ENCODE results near the gene TSEN54. TPM values are rescaled to one million over a fixed set of nuclear protein-coding genes. Genes with fewer than 3 reads are reported as not detected.

Gene TSEN54
- total and polyA plus RNA-seq, 2 experiments from 2014 or later, result 45.9 to 62.5 TPM

DNA sequence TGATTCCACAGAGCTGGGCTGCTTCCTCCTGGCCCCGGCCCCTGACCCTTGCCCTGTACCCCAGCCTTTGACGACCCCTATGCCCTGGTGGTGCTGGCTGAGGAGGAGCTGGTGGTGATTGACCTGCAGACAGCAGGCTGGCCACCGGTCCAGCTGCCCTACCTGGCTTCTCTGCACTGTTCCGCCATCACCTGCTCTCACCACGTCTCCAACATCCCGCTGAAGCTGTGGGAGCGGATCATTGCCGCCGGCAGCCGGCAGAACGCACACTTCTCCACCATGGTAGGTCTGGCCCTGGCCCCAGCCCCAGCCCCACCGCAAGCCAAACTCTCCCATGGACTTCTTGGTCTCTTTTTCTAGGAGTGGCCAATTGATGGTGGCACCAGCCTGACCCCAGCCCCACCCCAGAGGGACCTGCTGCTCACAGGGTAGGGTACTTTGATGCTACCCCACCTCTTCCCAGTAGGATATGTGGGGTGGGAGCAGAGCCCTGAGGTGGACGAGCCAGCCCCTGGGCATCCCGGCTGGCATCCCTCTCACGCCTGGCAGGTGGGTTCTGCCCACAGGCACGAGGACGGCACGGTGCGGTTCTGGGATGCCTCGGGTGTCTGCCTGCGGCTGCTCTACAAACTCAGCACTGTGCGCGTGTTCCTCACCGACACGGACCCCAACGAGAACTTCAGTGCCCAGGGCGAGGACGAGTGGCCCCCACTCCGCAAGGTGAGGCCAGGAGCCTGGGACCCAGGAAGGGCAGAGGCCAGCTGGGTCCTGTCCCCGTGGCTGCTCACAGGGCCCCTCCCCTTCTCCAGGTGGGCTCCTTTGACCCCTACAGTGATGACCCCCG, 52.3 kb downstream of the TSEN54 start (continued):
- TF ChIP-seq, protein P1, sequence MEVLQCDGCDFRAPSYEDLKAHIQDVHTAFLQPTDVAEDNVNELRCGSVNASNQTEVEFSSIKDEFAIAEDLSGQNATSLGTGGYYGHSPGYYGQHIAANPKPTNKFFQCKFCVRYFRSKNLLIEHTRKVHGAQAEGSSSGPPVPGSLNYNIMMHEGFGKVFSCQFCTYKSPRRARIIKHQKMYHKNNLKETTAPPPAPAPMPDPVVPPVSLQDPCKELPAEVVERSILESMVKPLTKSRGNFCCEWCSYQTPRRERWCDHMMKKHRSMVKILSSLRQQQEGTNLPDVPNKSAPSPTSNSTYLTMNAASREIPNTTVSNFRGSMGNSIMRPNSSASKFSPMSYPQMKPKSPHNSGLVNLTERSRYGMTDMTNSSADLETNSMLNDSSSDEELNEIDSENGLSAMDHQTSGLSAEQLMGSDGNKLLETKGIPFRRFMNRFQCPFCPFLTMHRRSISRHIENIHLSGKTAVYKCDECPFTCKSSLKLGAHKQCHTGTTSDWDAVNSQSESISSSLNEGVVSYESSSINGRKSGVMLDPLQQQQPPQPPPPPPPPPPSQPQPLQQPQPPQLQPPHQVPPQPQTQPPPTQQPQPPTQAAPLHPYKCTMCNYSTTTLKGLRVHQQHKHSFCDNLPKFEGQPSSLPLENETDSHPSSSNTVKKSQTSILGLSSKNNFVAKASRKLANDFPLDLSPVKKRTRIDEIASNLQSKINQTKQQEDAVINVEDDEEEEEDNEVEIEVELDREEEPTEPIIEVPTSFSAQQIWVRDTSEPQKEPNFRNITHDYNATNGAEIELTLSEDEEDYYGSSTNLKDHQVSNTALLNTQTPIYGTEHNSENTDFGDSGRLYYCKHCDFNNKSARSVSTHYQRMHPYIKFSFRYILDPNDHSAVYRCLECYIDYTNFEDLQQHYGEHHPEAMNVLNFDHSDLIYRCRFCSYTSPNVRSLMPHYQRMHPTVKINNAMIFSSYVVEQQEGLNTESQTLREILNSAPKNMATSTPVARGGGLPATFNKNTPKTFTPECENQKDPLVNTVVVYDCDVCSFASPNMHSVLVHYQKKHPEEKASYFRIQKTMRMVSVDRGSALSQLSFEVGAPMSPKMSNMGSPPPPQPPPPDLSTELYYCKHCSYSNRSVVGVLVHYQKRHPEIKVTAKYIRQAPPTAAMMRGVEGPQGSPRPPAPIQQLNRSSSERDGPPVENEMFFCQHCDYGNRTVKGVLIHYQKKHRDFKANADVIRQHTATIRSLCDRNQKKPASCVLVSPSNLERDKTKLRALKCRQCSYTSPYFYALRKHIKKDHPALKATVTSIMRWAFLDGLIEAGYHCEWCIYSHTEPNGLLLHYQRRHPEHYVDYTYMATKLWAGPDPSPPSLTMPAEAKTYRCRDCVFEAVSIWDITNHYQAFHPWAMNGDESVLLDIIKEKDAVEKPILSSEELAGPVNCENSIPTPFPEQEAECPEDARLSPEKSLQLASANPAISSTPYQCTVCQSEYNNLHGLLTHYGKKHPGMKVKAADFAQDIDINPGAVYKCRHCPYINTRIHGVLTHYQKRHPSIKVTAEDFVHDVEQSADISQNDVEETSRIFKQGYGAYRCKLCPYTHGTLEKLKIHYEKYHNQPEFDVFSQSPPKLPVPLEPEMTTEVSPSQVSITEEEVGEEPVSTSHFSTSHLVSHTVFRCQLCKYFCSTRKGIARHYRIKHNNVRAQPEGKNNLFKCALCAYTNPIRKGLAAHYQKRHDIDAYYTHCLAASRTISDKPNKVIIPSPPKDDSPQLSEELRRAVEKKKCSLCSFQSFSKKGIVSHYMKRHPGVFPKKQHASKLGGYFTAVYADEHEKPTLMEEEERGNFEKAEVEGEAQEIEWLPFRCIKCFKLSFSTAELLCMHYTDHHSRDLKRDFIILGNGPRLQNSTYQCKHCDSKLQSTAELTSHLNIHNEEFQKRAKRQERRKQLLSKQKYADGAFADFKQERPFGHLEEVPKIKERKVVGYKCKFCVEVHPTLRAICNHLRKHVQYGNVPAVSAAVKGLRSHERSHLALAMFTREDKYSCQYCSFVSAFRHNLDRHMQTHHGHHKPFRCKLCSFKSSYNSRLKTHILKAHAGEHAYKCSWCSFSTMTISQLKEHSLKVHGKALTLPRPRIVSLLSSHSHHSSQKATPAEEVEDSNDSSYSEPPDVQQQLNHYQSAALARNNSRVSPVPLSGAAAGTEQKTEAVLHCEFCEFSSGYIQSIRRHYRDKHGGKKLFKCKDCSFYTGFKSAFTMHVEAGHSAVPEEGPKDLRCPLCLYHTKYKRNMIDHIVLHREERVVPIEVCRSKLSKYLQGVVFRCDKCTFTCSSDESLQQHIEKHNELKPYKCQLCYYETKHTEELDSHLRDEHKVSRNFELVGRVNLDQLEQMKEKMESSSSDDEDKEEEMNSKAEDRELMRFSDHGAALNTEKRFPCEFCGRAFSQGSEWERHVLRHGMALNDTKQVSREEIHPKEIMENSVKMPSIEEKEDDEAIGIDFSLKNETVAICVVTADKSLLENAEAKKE (CRISPR knock-in tag; IDR thresholded peaks at IDR 0.05), result no peak
- TF ChIP-seq NANOG (IDR thresholded peaks at IDR 0.05; ENCODE audit: borderline replicate concordance), result no peak
- no peak for TF ChIP-seq EZH2 (IDR thresholded peaks at IDR 0.05; ENCODE audit: low read depth, unreplicated experiment)
- no peak for TF ChIP-seq CREB1 (CRISPR knock-in tag; IDR thresholded peaks at IDR 0.05; ENCODE audit: low read depth)
- TF ChIP-seq, protein P2, sequence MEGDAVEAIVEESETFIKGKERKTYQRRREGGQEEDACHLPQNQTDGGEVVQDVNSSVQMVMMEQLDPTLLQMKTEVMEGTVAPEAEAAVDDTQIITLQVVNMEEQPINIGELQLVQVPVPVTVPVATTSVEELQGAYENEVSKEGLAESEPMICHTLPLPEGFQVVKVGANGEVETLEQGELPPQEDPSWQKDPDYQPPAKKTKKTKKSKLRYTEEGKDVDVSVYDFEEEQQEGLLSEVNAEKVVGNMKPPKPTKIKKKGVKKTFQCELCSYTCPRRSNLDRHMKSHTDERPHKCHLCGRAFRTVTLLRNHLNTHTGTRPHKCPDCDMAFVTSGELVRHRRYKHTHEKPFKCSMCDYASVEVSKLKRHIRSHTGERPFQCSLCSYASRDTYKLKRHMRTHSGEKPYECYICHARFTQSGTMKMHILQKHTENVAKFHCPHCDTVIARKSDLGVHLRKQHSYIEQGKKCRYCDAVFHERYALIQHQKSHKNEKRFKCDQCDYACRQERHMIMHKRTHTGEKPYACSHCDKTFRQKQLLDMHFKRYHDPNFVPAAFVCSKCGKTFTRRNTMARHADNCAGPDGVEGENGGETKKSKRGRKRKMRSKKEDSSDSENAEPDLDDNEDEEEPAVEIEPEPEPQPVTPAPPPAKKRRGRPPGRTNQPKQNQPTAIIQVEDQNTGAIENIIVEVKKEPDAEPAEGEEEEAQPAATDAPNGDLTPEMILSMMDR (conservative IDR thresholded peaks at IDR 0.05; ENCODE audit: low read depth in 2 of 2), result no peak
- TF ChIP-seq ZNF114 (CRISPR knock-in tag; IDR thresholded peaks at IDR 0.05), result no peak
- no peak for TF ChIP-seq POLR2AphosphoS5 (IDR thresholded peaks at IDR 0.05; ENCODE audit: low read depth)

Data from GM23338 (cell line).